ENCODE results near the gene DLG5. TPM values are rescaled to one million over a fixed set of nuclear protein-coding genes. Genes with fewer than 3 reads are reported as not detected.

DLG5 gene
- total and polyA plus RNA-seq, 2 experiments from 2014 or later, result 15.5 to 29.3 TPM

- DNase-seq (ENCODE audit: low spot score), result peak; percentile 75
- TF ChIP-seq CTCF (IDR thresholded peaks at IDR 0.05; ENCODE audit: poor library complexity) (no peak), EZH2 (IDR thresholded peaks at IDR 0.05; ENCODE audit: borderline replicate concordance) (no peak), EZH2phosphoT487 (IDR thresholded peaks at IDR 0.05; ENCODE audit: low read depth, severe bottlenecking, unreplicated experiment) (no peak)
- H3K9me2 ChIP-seq (replicated peaks; ENCODE audit: insufficient read depth), result no peaks in the 10 kb centered on the region
- peaks cover 28% of the 10 kb centered on the region for H4K20me1 ChIP-seq (ENCODE audit: insufficient read depth, poor library complexity, severe bottlenecking)
- peaks cover 82% of the 10 kb centered on the region for H3K79me2 ChIP-seq
- H3K27ac ChIP-seq, result peak overlapping the region; percentile 92
- H3K27me3 ChIP-seq, result no peaks in the 10 kb centered on the region
- 64% methylated on average over 15 of the region's 15 CpGs for WGBS (ENCODE audit: low lambda C conversion rate, missing lambda C conversion rate)
- peak overlapping the region; percentile 25 for H3K4me2 ChIP-seq
- no peaks in the 10 kb centered on the region for H3K9me3 ChIP-seq (ENCODE audit: low read depth)
- peaks cover 39% of the 10 kb centered on the region for H3K4me1 ChIP-seq (ENCODE audit: insufficient read depth)
- no peaks in the 10 kb centered on the region for H3K36me3 ChIP-seq (replicated peaks; ENCODE audit: insufficient read depth, low read depth)
- H3K4me3 ChIP-seq, result no peak overlapping the region
- no peak overlapping the region for H2AFZ ChIP-seq
These were observed 52.8 kb downstream of the DLG5 start for GRCh38 chr10:77873536-77874380.

GRCh38 chr10:77872947-77873535 lies 53.5 kb downstream of the DLG5 start:
- TF ChIP-seq EZH2phosphoT487 (IDR thresholded peaks at IDR 0.05; ENCODE audit: low read depth, severe bottlenecking, unreplicated experiment) (no peak), EZH2 (IDR thresholded peaks at IDR 0.05; ENCODE audit: borderline replicate concordance) (no peak), CTCF (IDR thresholded peaks at IDR 0.05; ENCODE audit: poor library complexity) (no peak)
- no peak overlapping the region for H3K4me3 ChIP-seq
- no peaks in the 10 kb centered on the region for H3K36me3 ChIP-seq (replicated peaks; ENCODE audit: insufficient read depth, low read depth)
- H3K9me3 ChIP-seq (ENCODE audit: low read depth), result no peaks in the 10 kb centered on the region
- H3K9me2 ChIP-seq (replicated peaks; ENCODE audit: insufficient read depth), result no peaks in the 10 kb centered on the region
- no peak overlapping the region for H2AFZ ChIP-seq
- no peak for DNase-seq (ENCODE audit: low spot score)
- H3K4me2 ChIP-seq, result peak overlapping the region; percentile 25
- H3K79me2 ChIP-seq, result peaks cover 79% of the 10 kb centered on the region
- peaks cover 34% of the 10 kb centered on the region for H3K4me1 ChIP-seq (ENCODE audit: insufficient read depth)
- peaks cover 22% of the 10 kb centered on the region for H4K20me1 ChIP-seq (ENCODE audit: insufficient read depth, poor library complexity, severe bottlenecking)
- WGBS (ENCODE audit: low lambda C conversion rate, missing lambda C conversion rate), result 70% methylated on average over 7 of the region's 7 CpGs
- H3K27me3 ChIP-seq, result no peaks in the 10 kb centered on the region
- peak overlapping the region; percentile 92 for H3K27ac ChIP-seq

- Histone ChIP-seq H3K9me3 (ENCODE audit: low read depth) (no peaks in the 10 kb centered on the region), H2AFZ (no peak overlapping the region), H3K36me3 (replicated peaks; ENCODE audit: insufficient read depth, low read depth) (no peaks in the 10 kb centered on the region), H3K79me2 (peaks cover 77% of the 10 kb centered on the region), H3K27ac (peak overlapping the region; percentile 92), H3K4me1 (ENCODE audit: insufficient read depth) (peaks cover 28% of the 10 kb centered on the region), H3K27me3 (no peaks in the 10 kb centered on the region), H3K4me3 (no peak overlapping the region), H3K9me2 (replicated peaks; ENCODE audit: insufficient read depth) (no peaks in the 10 kb centered on the region), H3K4me2 (no peak overlapping the region), H4K20me1 (ENCODE audit: insufficient read depth, poor library complexity, severe bottlenecking) (peaks cover 17% of the 10 kb centered on the region)
- peak; percentile 55 for DNase-seq (ENCODE audit: low spot score)
- 79% methylated on average over 18 of the region's 18 CpGs for WGBS (ENCODE audit: low lambda C conversion rate, missing lambda C conversion rate)
- TF ChIP-seq EZH2phosphoT487 (IDR thresholded peaks at IDR 0.05; ENCODE audit: low read depth, severe bottlenecking, unreplicated experiment) (no peak), CTCF (IDR thresholded peaks at IDR 0.05; ENCODE audit: poor library complexity) (no peak), EZH2 (IDR thresholded peaks at IDR 0.05; ENCODE audit: borderline replicate concordance) (no peak)
These were observed 54.2 kb downstream of the DLG5 start for GRCh38 chr10:77872151-77872946.
